ENCODE results near the gene ST8SIA1.

GRCh38 chr12:22223356-22223755 is 111.2 kb downstream of the ST8SIA1 start:
- no peak for TF ChIP-seq CTCF (IDR thresholded peaks at IDR 0.05)
- TF ChIP-seq POLR2A (IDR thresholded peaks at IDR 0.05): no peak

Data from right lobe of liver (tissue), 4 donors.